Endothelial cell of umbilical vein (primary cell): Measurements from ENCODE around the gene RIMS4. TPM values are rescaled to one million over a fixed set of nuclear protein-coding genes. Genes with fewer than 3 reads are reported as not detected.

Experiments
- BruUV-seq: library from RNA; stranded (reverse); fragments of 400-500 nt; replicated peaks from 2 replicates; lab custom pipeline; 2021; lab: Mats Ljungman, UMichigan
- CTCF ChIA-PET: fragments of 300-600, 350-600 bp; sonication (Branson Sonifier 250); formaldehyde crosslinking; loops from one replicate; lab custom pipeline; 2021; ENCODE audit warnings: antibody characterized with exemption, inconsistent platforms; lab: Charles Lee
- POLR2A ChIA-PET: fragments of 300-600, 350-600 bp; sonication (Branson Sonifier 250); formaldehyde crosslinking; loops from one replicate; lab custom pipeline; 2021; ENCODE audit warnings: antibody characterized with exemption, inconsistent platforms; lab: Charles Lee
- DNase-seq: peaks from one replicate; pipeline ENCODE4 v3.0.0-alpha.2; 2011; ENCODE audit warnings: low read depth, low spot score
- FAIRE-seq: peaks from 2 replicates; lab custom pipeline; 2011; peaks lifted over from hg19 to GRCh38; lab: Jason Lieb, UNC
- H2AFZ ChIP-seq: 2 replicates; pipeline ENCODE4 v1.6.0; 2012; ENCODE audit warnings: low read depth, low read length, control low read depth, inconsistent platforms
- H3K27ac ChIP-seq: 2 replicates; pipeline ENCODE4 v1.5.1; 2011; ENCODE audit warnings: low read depth, mild to moderate bottlenecking, control low read depth, low read length, moderate library complexity; ENCODE audit not compliant: insufficient read depth
- H3K27me3 ChIP-seq, 2 experiments: 2 replicates each; pipeline versions ENCODE4 v1.6.0 to v1.6.1; 2011; ENCODE audit warnings: low read length in 2 of 2, mixed read lengths in 1 of 2; ENCODE audit not compliant: control insufficient read depth in 2 of 2, insufficient read depth in 2 of 2
- H3K36me3 ChIP-seq, 2 experiments: 2 replicates in 1 of 2; 3 replicates in 1 of 2; pipeline ENCODE4 v1.5.1; 2011; ENCODE audit warnings: low read length in 2 of 2, mild to moderate bottlenecking in 1 of 2, moderate library complexity in 1 of 2; ENCODE audit not compliant: control insufficient read depth in 2 of 2, insufficient read depth in 2 of 2; ENCODE audit errors: extremely low read depth in 1 of 2
- H3K4me1 ChIP-seq: 3 replicates; pipeline ENCODE4 v1.5.1; 2011; ENCODE audit warnings: mild to moderate bottlenecking, low read length; ENCODE audit not compliant: control insufficient read depth, insufficient read depth; ENCODE audit errors: extremely low read depth
- H3K4me2 ChIP-seq: 2 replicates; pipeline ENCODE4 v1.6.1; 2011; ENCODE audit warnings: low read length, control low read depth, mixed read lengths; ENCODE audit not compliant: insufficient read depth
- H3K4me3 ChIP-seq, 3 experiments: fragments of 200-600 bp in 1 of 3; sonication (generic), shearing (Covaris generic) in 1 of 3; replicated peaks in 1 of 3; 2 replicates each; pipeline ENCODE4 v1.5.1; 2011 to 2016; ENCODE audit warnings: control low read depth in 3 of 3, low read length in 3 of 3, mild to moderate bottlenecking in 2 of 3, inconsistent platforms in 1 of 3, low read depth in 1 of 3, moderate library complexity in 1 of 3; ENCODE audit not compliant: insufficient read depth in 1 of 3
- H3K79me2 ChIP-seq: 2 replicates; pipeline ENCODE4 v1.6.0; 2012; ENCODE audit warnings: low read length, inconsistent platforms; ENCODE audit not compliant: control insufficient read depth, insufficient read depth
- H3K9ac ChIP-seq: replicated peaks from 2 replicates; pipeline ENCODE3; 2011; ENCODE audit warnings: low read length, control low read depth; ENCODE audit not compliant: insufficient read depth; ENCODE audit errors: extremely low read depth
- H3K9me1 ChIP-seq: replicated peaks from 3 replicates; pipeline ENCODE4 v1.6.0; 2011; ENCODE audit warnings: mild to moderate bottlenecking, low read length; ENCODE audit not compliant: control insufficient read depth, insufficient read depth; ENCODE audit errors: extremely low read depth
- H3K9me3 ChIP-seq: replicated peaks from 2 replicates; pipeline ENCODE4 v1.5.1; 2012; ENCODE audit warnings: low read length, inconsistent platforms; ENCODE audit not compliant: control insufficient read depth, insufficient read depth
- H4K20me1 ChIP-seq: replicated peaks from 2 replicates; pipeline ENCODE3; 2011; ENCODE audit warnings: mild to moderate bottlenecking, low read length; ENCODE audit not compliant: control insufficient read depth, insufficient read depth; ENCODE audit errors: extremely low read depth
- CTCF ChIP-seq, 2 donors: IDR thresholded peaks; 1 replicate in 1 of 2; 2 replicates in 1 of 2; pipeline ENCODE4 v1.5.1; 2011; ENCODE audit warnings: low read length in 2 of 2, mild to moderate bottlenecking in 2 of 2, moderate library complexity in 2 of 2, control low read depth in 1 of 2, inconsistent platforms in 1 of 2, low read depth in 1 of 2; ENCODE audit not compliant: insufficient read depth in 1 of 2; ENCODE audit errors: extremely low read depth in 1 of 2
- EZH2 ChIP-seq: IDR thresholded peaks from 2 replicates; pipeline ENCODE4 v1.6.1; 2012; ENCODE audit warnings: borderline replicate concordance, low read depth, mild to moderate bottlenecking, moderate library complexity, low read length, inconsistent platforms; ENCODE audit not compliant: severe bottlenecking
- FOS ChIP-seq: IDR thresholded peaks from 2 replicates; pipeline ENCODE4 v1.6.1; 2011; ENCODE audit warnings: mild to moderate bottlenecking, low read length, moderate library complexity, borderline replicate concordance; ENCODE audit not compliant: insufficient read depth
- GATA2 ChIP-seq: IDR thresholded peaks from 2 replicates; pipeline ENCODE4 v1.7.0; 2011; ENCODE audit warnings: low read depth, mild to moderate bottlenecking, moderate library complexity, mixed read lengths, low read length; ENCODE audit not compliant: insufficient read length, insufficient read depth
- JUN ChIP-seq: IDR thresholded peaks from 2 replicates; pipeline ENCODE4 v1.6.1; 2011; ENCODE audit warnings: borderline replicate concordance, low read depth; ENCODE audit not compliant: insufficient read length, insufficient read depth
- MAX ChIP-seq: IDR thresholded peaks from 2 replicates; pipeline ENCODE4 v1.6.1; 2011; ENCODE audit not compliant: insufficient read depth, insufficient read length
- MYC ChIP-seq: IDR thresholded peaks from one replicate; pipeline ENCODE4 v1.6.1; 2011; ENCODE audit warnings: mild to moderate bottlenecking, low read depth, low read length
- POLR2A ChIP-seq: IDR thresholded peaks from 2 replicates; pipeline ENCODE4 v1.6.1; 2012; ENCODE audit warnings: low read depth, mild to moderate bottlenecking, control low read depth, low read length
- POLR2AphosphoS5 ChIP-seq: IDR thresholded peaks from 2 replicates; pipeline ENCODE4 v1.6.1; 2012; ENCODE audit warnings: low read depth, mild to moderate bottlenecking, control low read depth, low read length, moderate library complexity; ENCODE audit not compliant: insufficient read depth
- dilution Hi-C: fragments of 300-500 bp; cut with MboI; formaldehyde crosslinking; loops from one replicate; pipeline ENCODE4 v1.15.0; 2019; ENCODE audit warnings: low sequenced_read_pairs; ENCODE audit not compliant: extremely low pct_ligation_motif_present
- intact Hi-C: fragments of 100-400 bp; cut with micrococcal nuclease; formaldehyde crosslinking; loops from one replicate; pipeline ENCODE4 v1.10.0; 2022
- polyA plus RNA-seq, 4 experiments: library from polyadenylated mRNA; depleted of rRNA in 3 of 4; stranded (reverse) in 3 of 4; unstranded in 1 of 4; fragments of >200 nt; gene quantifications; 2 replicates each; pipeline versions ENCODE4 v1.2.1 to v1.2.3, GENCODE V29; 2011 to 2012; ENCODE audit warnings: missing spikeins in 1 of 4
- total RNA-seq: library from RNA; stranded (reverse); gene quantifications from 2 replicates; pipeline ENCODE4 v1.2.3, GENCODE V29; 2021

The RIMS4 gene
- total and polyA plus RNA-seq, 2 donors (not counting 3 experiments of a cell fraction or from before 2014, with no cell fraction given): not detected

DNA sequence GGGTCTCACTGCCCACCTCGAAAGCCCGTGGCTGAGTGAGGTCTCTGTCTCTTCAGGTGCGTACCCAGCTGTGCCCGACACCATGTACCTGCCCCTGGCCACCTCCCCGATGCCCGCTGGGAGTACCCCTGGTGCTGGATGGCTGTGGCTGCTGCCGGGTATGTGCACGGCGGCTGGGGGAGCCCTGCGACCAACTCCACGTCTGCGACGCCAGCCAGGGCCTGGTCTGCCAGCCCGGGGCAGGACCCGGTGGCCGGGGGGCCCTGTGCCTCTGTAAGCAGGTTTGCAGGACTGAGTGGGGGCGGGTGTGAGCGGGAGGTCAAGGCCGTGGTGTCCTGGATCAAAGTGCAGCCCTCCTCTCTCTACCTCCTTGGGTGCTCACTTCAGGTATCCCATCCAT lies 90.5 kb downstream of the RIMS4 start:
- dilution Hi-C loops: no loop called here
- Histone ChIP-seq H3K9ac (no peak overlapping the region), H3K27me3 (no peaks in the 10 kb centered on the region), H3K36me3 (no peaks in the 10 kb centered on the region), H3K4me3 (no peak overlapping the region), H3K79me2 (no peaks in the 10 kb centered on the region), H3K4me1 (peaks cover 18% of the 10 kb centered on the region), H3K27ac (no peak overlapping the region), H3K9me1 (no peaks in the 10 kb centered on the region), H3K4me2 (no peak overlapping the region), H3K9me3 (no peaks in the 10 kb centered on the region), H2AFZ (no peak overlapping the region), H4K20me1 (no peaks in the 10 kb centered on the region)
- TF ChIP-seq GATA2: no peak
- no peak for TF ChIP-seq JUN
- TF ChIP-seq POLR2AphosphoS5: no peak
- TF ChIP-seq CTCF (IDR thresholded peaks at IDR 0.05; ENCODE audit: extremely low read depth in 1 of 2, insufficient read depth in 1 of 2, low read depth in 1 of 2, low read length in 2 of 2): no peak
- TF ChIP-seq MAX: no peak
- no peak for TF ChIP-seq MYC
- TF ChIP-seq POLR2A: no peak
- no peak for TF ChIP-seq EZH2
- no peak for TF ChIP-seq FOS
- no peak for FAIRE-seq
- intact Hi-C loops: no loop called here
- ChIA-PET POLR2A (no interaction called here), CTCF (interaction anchor here (1.0 to 2.5 kb wide), 2 partner anchors 12 to 13 kb away, joined by 5 to 6 read pairs; no protein-coding TSS in a partner anchor)
- DNase-seq: no peak
- no TSS peak for BruUV-seq
